Memory B cell (primary cell): Measurements from ENCODE around the gene IL1RAP.

Experiments used
- ATAC-seq: fragments of 150-1000 bp; cut with Tn5 transposase; 2 replicates; pipeline ENCODE4 v1.10.0; 2021; ENCODE audit warnings: low read depth, mild to moderate bottlenecking, moderate library complexity
- DNase-seq, 2 donors: peaks; one replicate each; pipeline ENCODE4 v3.0.0; 2022; ENCODE audit warnings: low spot score in 2 of 2
- H3K27ac Mint-ChIP-seq: one replicate; pipeline ENCODE4 v1.8.0; 2022; ENCODE audit warnings: mild to moderate bottlenecking, moderate library complexity, mixed read lengths
- H3K27me3 Mint-ChIP-seq: one replicate; pipeline ENCODE4 v1.8.0; 2022; ENCODE audit warnings: mixed read lengths
- H3K36me3 Mint-ChIP-seq: one replicate; pipeline ENCODE4 v1.8.0; 2022; ENCODE audit warnings: mild to moderate bottlenecking, mixed read lengths
- H3K4me1 Mint-ChIP-seq: one replicate; pipeline ENCODE4 v1.8.0; 2022; ENCODE audit warnings: mixed read lengths
- H3K4me3 Mint-ChIP-seq: one replicate; pipeline ENCODE4 v1.8.0; 2022; ENCODE audit warnings: mild to moderate bottlenecking, moderate library complexity, mixed read lengths
- H3K9me3 Mint-ChIP-seq: one replicate; pipeline ENCODE4 v1.8.0; 2022; ENCODE audit warnings: mixed read lengths

IL1RAP gene

GRCh38 chr3:190541008-190541407 is 27.1 kb downstream of the IL1RAP start:
- H3K27ac Mint-ChIP-seq = no peak overlapping the region
- no peak for ATAC-seq

GRCh38 chr3:190541560-190541959 is 27.7 kb downstream of the IL1RAP start:
- H3K36me3 Mint-ChIP-seq = peaks cover 8% of the 10 kb centered on the region
- H3K9me3 Mint-ChIP-seq = no peaks in the 10 kb centered on the region
- no peak overlapping the region for H3K27ac Mint-ChIP-seq
- no peak for ATAC-seq
- DNase-seq = no peak
- peaks cover 15% of the 10 kb centered on the region for H3K4me1 Mint-ChIP-seq
- H3K27me3 Mint-ChIP-seq = no peaks in the 10 kb centered on the region
- H3K4me3 Mint-ChIP-seq = no peak overlapping the region

More at GRCh38 chr3:190541008-190541407, 27.1 kb downstream of the IL1RAP start:
- H3K9me3 Mint-ChIP-seq = no peaks in the 10 kb centered on the region
- peaks cover 15% of the 10 kb centered on the region for H3K4me1 Mint-ChIP-seq
- H3K36me3 Mint-ChIP-seq = peaks cover 7% of the 10 kb centered on the region
- no peak overlapping the region for H3K4me3 Mint-ChIP-seq
- DNase-seq = no peak
- no peaks in the 10 kb centered on the region for H3K27me3 Mint-ChIP-seq

- Mint-ChIP-seq H3K4me3 (no peak overlapping the region), H3K4me1 (peaks cover 13% of the 10 kb centered on the region), H3K27ac (no peak overlapping the region), H3K27me3 (no peaks in the 10 kb centered on the region), H3K9me3 (no peaks in the 10 kb centered on the region), H3K36me3 (peaks cover 8% of the 10 kb centered on the region)
- DNase-seq = no peak
- no peak for ATAC-seq
Measured at GRCh38 chr3:190542846-190543245, 29.0 kb downstream of the IL1RAP start.

GRCh38 chr3:190543671-190544070 is 29.8 kb downstream of the IL1RAP start:
- DNase-seq = no peak
- Mint-ChIP-seq H3K4me3 (no peak overlapping the region), H3K27ac (no peak overlapping the region), H3K36me3 (peaks cover 5% of the 10 kb centered on the region), H3K4me1 (peaks cover 8% of the 10 kb centered on the region), H3K9me3 (no peaks in the 10 kb centered on the region), H3K27me3 (no peaks in the 10 kb centered on the region)
- ATAC-seq = no peak

- H3K36me3 Mint-ChIP-seq = peaks cover 4% of the 10 kb centered on the region
- H3K9me3 Mint-ChIP-seq = no peaks in the 10 kb centered on the region
- ATAC-seq = no peak
- H3K4me3 Mint-ChIP-seq = no peak overlapping the region
- no peak for DNase-seq
- H3K4me1 Mint-ChIP-seq = peaks cover 5% of the 10 kb centered on the region
- H3K27ac Mint-ChIP-seq = no peak overlapping the region
- no peaks in the 10 kb centered on the region for H3K27me3 Mint-ChIP-seq
Measured at GRCh38 chr3:190545191-190545590, 31.3 kb downstream of the IL1RAP start.

GRCh38 chr3:190546881-190547510 is 33.1 kb downstream of the IL1RAP start:
- Mint-ChIP-seq H3K4me1 (peaks cover 4% of the 10 kb centered on the region), H3K4me3 (no peak overlapping the region), H3K9me3 (no peaks in the 10 kb centered on the region), H3K27ac (no peak overlapping the region), H3K36me3 (peaks cover 2% of the 10 kb centered on the region), H3K27me3 (no peaks in the 10 kb centered on the region)
- DNase-seq (no peak), ATAC-seq (no peak)

- ATAC-seq (no peak), DNase-seq (no peak)
- peaks cover 4% of the 10 kb centered on the region for H3K36me3 Mint-ChIP-seq
- H3K4me3 Mint-ChIP-seq = no peak overlapping the region
- H3K27ac Mint-ChIP-seq = no peak overlapping the region
- no peaks in the 10 kb centered on the region for H3K27me3 Mint-ChIP-seq
- peaks cover 4% of the 10 kb centered on the region for H3K4me1 Mint-ChIP-seq
- peaks cover 2% of the 10 kb centered on the region for H3K9me3 Mint-ChIP-seq
Measured at GRCh38 chr3:190548031-190548656, 34.3 kb downstream of the IL1RAP start.

- Mint-ChIP-seq H3K4me3 (no peak overlapping the region), H3K27me3 (no peaks in the 10 kb centered on the region), H3K9me3 (peaks cover 3% of the 10 kb centered on the region), H3K27ac (no peak overlapping the region), H3K4me1 (peaks cover 2% of the 10 kb centered on the region), H3K36me3 (peaks cover 7% of the 10 kb centered on the region)
- DNase-seq (no peak), ATAC-seq (no peak)
Measured at GRCh38 chr3:190552021-190552420, 38.1 kb downstream of the IL1RAP start.

GRCh38 chr3:190552969-190553759 is 39.3 kb downstream of the IL1RAP start:
- H3K9me3 Mint-ChIP-seq = peaks cover 3% of the 10 kb centered on the region
- H3K4me1 Mint-ChIP-seq = peaks cover 4% of the 10 kb centered on the region
- no peak for ATAC-seq
- H3K27ac Mint-ChIP-seq = no peak overlapping the region
- H3K36me3 Mint-ChIP-seq = peaks cover 9% of the 10 kb centered on the region
- H3K27me3 Mint-ChIP-seq = no peaks in the 10 kb centered on the region
- no peak for DNase-seq
- no peak overlapping the region for H3K4me3 Mint-ChIP-seq

GRCh38 chr3:190554197-190554596 is 40.3 kb downstream of the IL1RAP start:
- no peaks in the 10 kb centered on the region for H3K27me3 Mint-ChIP-seq
- peaks cover 10% of the 10 kb centered on the region for H3K36me3 Mint-ChIP-seq
- DNase-seq (no peak), ATAC-seq (no peak)
- peaks cover 4% of the 10 kb centered on the region for H3K4me1 Mint-ChIP-seq
- H3K27ac Mint-ChIP-seq = no peak overlapping the region
- no peak overlapping the region for H3K4me3 Mint-ChIP-seq
- H3K9me3 Mint-ChIP-seq = peaks cover 3% of the 10 kb centered on the region

GRCh38 chr3:190556351-190556750 is 42.5 kb downstream of the IL1RAP start:
- Mint-ChIP-seq H3K36me3 (peaks cover 16% of the 10 kb centered on the region), H3K27ac (peak overlapping the region; percentile 1), H3K27me3 (no peaks in the 10 kb centered on the region), H3K4me1 (peaks cover 4% of the 10 kb centered on the region), H3K4me3 (no peak overlapping the region), H3K9me3 (peaks cover 3% of the 10 kb centered on the region)
- DNase-seq (no peak), ATAC-seq (no peak)

GRCh38 chr3:190557296-190557695 is 43.4 kb downstream of the IL1RAP start:
- Mint-ChIP-seq H3K36me3 (peaks cover 18% of the 10 kb centered on the region), H3K27me3 (no peaks in the 10 kb centered on the region), H3K9me3 (peaks cover 3% of the 10 kb centered on the region), H3K4me3 (no peak overlapping the region), H3K4me1 (peaks cover 4% of the 10 kb centered on the region), H3K27ac (peak overlapping the region; percentile 1)
- no peak for ATAC-seq
- DNase-seq = no peak

- Mint-ChIP-seq H3K36me3 (peaks cover 15% of the 10 kb centered on the region), H3K27ac (no peak overlapping the region), H3K27me3 (no peaks in the 10 kb centered on the region), H3K9me3 (no peaks in the 10 kb centered on the region), H3K4me3 (no peak overlapping the region), H3K4me1 (peaks cover 4% of the 10 kb centered on the region)
- ATAC-seq (no peak), DNase-seq (no peak)
Measured at GRCh38 chr3:190558316-190558715, 44.4 kb downstream of the IL1RAP start.

GRCh38 chr3:190558796-190559195 is 44.9 kb downstream of the IL1RAP start:
- Mint-ChIP-seq H3K9me3 (no peaks in the 10 kb centered on the region), H3K27ac (no peak overlapping the region), H3K27me3 (no peaks in the 10 kb centered on the region), H3K36me3 (peaks cover 14% of the 10 kb centered on the region), H3K4me1 (peaks cover 4% of the 10 kb centered on the region), H3K4me3 (no peak overlapping the region)
- no peak for ATAC-seq
- no peak for DNase-seq
